HG02885 (cell line): ENCODE measurements around the gene ZCWPW2.

Experiments used
- ATAC-seq: cut with Tn5 transposase; IDR thresholded peaks from one replicate; pipeline ENCODE4 v1.9.1; 2021; ENCODE audit warnings: mild to moderate bottlenecking; ENCODE audit not compliant: unreplicated experiment, poor library complexity

Gene ZCWPW2, protein sequence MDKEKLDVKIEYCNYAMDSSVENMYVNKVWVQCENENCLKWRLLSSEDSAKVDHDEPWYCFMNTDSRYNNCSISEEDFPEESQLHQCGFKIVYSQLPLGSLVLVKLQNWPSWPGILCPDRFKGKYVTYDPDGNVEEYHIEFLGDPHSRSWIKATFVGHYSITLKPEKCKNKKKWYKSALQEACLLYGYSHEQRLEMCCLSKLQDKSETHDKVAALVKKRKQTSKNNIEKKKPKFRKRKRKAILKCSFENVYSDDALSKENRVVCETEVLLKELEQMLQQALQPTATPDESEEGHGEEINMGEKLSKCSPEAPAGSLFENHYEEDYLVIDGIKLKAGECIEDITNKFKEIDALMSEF

DNA sequence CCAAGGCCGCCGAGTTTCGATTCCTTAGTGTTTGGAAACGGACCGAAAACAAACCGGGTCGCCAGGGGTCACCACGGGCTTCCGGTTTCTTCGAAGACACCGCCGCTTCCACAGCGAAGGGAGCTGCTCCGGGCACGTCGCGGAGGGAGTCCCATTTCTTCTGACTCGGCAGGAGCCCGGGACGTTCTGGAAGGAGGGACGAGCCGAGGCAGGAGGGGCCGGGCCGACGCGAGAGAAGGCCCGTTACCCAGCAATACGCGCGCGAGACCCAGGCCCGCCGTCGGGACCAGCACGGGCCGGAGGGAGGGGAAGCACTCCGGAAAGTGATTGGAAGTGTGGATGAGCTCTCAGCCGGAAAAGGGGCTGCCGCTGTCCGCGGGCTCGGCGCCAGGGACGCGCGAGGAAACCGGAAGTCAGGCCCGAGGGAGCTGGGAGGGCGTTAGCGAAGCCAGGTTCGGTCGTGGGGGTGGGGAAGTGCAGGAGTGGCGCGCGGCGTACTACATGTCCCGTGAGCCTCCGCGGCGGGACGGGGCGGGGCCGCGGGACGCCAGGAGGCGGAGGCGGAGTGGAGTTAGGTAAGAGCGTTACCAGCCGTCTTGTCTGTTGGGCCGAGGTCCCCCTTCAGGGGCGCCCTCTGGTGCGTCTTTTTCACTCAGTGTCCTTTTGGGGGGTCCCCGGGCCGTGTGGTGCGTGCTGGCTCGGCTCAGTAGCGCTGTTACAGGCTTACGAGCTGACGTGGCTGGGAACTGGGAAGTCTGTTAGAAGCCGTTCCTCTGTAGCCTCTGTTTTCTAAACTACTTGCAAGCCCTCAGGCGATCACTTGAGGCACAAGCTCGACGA is at the start of gene ZCWPW2, which contains the start of gene AZI2:
Gene ZCWPW2 (plus strand): TSS at position 93 of the 840 bp plus-strand sequence. CDS start 64,348 bp downstream, outside the sequence.
Gene AZI2 (minus strand): TSS at position 196 of the 840 bp plus-strand sequence. CDS start 8,207 bp downstream, outside the sequence.
- peak; percentile 90 for ATAC-seq

DNA sequence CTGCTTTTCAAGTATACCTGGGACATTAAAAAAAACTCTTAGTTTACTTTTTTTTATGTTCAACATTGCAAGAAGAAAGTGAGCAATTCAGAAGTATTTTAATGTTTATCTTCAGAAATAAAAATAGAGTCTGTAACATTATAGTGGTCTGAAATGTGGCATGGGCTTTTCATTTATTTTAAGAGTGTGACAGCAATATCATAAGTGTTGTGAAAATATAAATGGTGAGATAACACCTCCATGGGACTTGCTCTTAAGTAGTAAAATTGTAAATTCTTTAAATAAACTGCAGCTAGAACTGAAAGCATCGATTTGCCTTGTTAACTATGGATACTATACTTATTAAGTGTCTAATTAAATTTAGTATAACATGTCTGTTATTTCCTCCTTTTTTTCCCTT is 48.8 kb upstream of the ZCWPW2 start:
- no peak for ATAC-seq

DNA sequence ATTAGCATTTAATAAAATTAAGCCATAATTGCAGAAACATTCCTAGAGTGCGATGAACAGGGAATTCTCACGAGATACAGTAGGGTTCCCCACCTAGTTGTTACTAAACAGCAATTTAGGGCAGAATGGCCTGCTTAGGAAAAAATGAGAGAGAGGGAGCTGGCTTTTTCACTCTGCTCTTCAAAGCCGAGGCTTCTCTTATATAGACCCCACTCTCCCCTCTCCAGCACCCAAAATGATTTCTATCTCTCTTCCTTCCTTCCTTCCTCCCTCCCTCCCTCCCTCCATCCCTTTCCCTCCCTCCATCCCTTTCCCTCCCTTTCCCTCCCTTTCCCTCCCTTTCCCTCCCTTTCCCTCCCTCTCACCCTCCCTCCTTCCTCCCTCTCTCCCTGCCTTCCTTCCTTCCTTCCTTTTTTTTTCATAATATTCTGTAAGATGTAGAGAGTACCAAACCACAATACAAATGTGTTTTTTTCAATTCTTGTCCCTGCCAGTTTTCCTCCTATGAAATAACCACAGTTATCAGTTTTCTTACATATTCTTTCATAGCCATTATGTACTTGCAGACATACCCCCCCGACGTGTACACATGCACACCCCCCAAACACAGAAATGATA is 48.1 kb upstream of the ZCWPW2 start:
- ATAC-seq: no peak

DNA sequence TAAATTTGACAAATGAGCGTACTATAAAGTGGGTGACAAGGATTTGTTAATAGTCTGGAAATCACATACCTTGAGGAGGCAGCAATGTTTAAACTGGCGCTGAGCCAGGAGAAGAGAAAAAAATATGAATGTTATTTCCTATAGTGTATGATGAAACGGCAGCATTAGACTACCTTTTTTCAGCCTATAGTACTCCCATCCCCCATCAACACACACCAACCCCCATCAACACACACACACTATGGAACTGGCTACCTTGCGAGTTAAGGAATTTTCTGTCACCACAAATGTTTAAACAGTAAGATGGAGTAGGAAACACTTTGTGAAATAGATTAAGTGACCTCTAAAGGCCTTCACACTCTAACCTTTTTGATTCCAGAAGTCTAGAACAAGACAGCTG is 46.8 kb upstream of the ZCWPW2 start:
- no peak for ATAC-seq

DNA sequence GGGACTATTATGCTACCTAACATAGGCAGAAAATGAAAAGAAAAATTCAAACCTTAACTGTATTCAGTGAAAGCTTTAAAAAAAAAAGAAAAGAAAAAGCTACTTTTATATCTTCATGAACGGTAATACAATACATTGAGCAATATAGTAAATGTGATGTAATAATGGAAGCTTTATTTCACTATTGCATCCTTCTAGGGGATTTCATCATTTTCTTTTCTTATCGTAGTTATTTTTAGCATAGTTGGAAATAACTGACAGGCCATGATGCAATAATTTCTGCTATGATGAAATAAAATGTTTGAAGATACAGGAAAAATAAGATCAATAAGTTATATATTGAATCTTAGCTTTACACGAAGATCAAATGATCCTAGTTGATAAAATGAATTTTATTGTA is 40.3 kb upstream of the ZCWPW2 start:
- ATAC-seq: no peak

DNA sequence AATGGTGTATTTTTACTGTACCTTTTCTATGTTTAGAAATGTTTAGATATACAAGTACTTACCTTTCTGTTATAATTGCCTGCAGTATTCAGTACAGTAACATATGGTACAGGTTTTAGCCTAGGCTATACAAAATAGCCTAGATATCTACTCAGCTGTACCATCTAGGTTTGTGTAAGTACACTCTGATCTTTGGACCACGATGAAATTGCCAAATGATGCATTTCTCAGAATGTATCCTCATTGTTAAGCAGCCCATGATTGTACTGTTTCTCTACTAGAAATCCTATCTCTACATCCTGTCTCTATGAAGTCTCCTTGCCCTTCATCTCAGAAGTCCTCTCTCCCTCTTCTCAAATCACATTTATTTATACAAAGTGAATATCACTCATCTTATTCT is 32.8 kb upstream of the ZCWPW2 start:
- ATAC-seq: no peak

DNA sequence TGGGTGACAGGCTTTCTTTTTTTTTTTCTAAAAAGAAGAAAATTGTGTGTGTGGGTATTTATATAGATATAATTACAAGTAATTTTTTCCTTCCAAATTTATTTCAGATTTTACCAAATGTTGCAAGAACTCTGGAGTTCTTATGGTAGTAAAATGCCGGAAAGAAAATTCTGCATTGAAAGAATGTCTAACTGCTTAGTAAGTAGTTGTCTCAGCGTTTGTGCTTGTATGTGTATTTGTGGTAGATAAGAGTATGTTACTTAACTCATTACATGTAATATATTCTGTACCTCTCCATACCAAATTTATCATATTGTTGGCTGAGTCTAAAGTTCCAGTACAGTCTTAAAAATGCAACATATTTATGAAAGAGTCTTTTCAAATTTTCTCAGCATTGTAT is 32.3 kb upstream of the ZCWPW2 start:
- ATAC-seq: no peak

DNA sequence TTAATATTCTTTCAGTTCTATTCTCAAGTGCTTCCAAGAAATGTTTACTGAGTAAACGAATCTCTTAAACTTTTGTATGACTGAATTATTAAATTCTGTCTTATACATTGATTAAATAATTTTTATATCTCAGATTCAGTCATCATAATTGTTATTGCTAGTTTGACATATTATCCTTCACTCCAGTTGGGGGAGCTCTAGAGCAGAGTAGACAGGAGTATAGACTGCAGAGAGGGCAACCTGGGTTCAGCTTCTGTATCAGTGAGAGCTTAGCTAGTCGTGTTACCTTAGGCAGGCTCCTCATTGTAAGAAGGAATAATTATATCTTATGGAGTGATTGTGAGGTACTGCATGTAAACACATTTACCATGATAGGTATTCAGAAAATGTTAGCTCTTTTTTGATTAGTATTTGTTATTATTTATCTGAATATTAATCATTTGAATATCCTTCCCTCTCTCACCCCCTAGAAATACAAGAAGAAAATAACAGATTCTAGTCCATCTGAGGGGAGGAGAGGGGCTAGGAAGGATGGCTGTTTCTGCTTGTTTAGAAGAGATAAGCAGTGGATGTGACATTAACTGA is 31.0 kb upstream of the ZCWPW2 start:
- ATAC-seq: peak; percentile 93

DNA sequence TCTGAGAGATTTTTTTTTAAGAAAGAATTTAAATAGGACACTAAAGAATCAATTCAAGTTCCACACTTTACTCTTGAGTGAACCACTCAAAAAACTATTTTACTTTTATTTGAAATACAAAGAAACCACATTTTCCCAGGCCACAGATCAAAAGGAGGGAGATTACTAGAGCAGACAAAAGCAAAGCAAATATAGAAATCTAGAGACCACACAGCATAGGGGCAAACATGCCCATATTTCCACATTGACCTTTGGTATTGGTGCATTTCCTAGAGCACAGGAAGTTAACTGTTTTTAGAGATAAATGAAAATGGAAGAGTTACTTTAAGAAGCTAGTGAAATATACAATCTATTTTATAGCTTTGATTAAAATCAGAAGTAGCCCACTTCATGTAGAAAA is 27.5 kb upstream of the ZCWPW2 start:
- no peak for ATAC-seq

DNA sequence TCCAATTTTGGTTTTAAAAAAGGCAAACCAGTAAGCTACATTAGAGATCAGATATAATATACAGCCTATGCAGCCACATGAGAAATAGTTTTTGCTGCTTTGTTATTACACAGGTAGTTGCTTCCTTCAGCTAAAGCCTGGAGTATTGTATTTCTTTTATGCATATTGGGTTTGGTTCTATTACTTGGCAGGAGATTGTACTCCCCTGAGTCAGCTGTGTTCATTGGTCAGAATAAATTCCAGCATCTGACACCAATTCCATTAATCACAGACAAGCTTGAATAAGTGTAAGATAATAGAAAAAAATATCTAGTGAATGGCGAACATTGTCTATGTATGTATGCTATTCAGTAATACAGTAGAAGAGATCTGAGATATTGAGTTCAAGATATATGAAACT is 26.1 kb upstream of the ZCWPW2 start:
- no peak for ATAC-seq

DNA sequence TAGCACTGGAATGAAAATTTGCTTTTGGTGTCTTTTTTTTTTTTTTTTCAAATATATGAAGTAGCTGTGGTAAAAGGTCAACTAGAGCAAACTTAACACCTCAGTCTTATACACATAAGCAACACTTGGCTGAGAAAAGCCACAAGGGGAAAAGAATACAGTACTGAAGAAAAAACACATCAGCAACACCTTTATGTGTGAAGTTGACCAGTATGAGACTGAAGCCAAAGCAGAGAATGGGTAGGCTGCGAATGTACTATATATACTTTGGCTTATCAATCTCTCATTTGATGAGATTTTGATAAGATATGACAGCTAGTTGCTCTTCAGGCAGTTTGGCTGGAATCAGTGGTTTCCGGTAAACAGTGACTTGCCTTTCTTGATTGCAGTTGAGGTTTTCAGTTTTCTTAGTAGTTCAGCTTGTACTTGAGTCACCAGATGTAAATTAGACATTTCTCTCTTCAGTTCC is 22.0 kb upstream of the ZCWPW2 start:
- ATAC-seq: peak; percentile 92

DNA sequence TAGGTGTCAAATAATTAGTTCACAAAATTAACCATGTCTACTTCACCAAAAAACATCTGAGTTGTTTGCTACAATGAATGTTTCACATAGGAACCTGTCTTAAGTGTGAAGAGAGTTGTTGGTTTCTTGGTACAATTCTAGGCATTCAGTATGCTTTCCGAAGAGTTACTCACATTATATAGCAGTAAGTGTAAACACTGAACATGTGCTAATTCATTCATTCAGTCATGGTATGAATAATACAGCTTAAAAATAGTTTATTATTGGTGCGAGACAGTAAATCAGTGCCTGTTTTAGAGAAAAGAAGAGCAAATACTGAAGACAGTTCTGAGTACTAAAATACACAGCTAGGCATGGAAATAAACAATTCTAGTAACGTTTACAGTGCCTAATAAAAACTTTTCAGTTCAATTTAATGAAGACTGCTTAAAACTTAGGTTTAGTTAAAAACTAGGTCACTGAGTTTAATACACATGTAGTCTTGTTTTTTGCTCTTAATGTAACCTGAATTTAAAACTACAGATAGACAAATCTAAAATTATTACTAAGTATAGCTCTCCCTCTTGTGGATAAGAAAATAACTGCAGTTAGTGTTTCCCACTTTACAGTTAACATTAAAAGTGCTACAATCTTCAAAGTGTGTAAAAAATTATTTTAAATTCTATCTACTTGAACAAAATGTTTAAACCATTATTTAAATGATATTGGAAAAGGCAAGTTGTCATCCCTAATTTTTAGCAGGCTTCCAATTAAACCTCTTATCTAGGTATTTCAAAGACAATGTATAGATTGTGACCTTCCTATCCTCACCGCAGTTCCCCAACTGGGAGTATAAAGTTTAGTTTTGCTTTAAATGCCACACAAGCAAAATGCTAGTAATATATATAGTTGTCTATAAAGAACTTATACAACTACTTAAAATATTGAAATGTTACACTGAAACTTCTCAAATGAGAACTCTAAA is 20.1 kb upstream of the ZCWPW2 start:
- peak; percentile 30 for ATAC-seq

DNA sequence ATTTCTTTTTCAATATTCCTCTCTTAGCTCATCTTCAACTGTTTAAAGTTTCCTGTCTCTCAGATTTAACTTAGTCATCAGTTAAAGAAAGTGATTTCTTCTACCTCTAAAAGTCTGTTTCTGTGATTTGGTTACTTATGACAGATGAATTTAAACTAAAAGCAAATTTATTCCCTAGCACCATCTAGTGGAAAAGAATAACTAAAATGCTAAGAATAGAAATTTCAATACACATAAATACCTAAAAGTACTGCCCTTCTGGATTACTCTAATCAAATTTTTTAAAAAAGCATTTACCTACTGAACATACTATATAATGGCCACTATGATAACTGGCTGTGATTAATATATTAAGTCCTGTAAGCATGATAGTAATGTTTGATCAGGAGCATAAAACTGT is 14.0 kb upstream of the ZCWPW2 start:
- ATAC-seq: no peak

DNA sequence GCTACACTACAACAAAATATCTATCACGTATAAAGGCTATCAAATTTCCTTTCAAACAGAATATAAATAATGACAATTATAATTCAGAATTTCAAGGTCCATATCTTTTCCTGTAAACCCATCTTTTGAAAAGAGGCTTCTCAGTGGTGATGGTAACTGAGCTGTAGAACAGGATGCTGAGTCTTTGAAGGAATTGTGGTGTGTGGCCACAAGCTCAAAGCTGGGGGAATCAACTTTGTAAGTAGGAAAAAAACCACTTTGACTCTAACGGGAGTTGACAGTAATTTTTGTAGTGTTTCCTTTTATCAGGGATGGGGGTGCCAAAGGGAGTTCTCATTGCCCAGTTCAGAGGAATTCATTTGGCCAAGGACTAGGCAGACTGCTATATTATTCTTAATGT is 13.3 kb upstream of the ZCWPW2 start:
- ATAC-seq: no peak

DNA sequence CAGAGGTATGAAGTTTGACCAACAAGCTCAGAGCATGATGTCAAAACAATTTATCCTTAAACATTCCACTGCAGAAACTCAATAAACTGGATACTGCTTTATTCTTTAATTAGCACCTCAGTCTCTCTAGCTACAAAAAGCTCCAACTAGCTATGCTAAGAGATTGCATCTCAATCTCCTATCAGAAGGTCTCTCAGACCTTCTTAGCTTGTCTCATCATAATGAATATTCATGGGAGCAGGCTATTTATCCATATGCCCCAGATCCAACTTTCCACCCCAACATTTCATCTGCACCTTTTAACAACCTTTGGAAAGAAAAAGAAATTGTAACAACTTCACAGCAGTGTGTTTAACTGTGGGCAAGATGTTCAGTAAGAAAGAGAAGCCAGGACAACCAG is 11.3 kb upstream of the ZCWPW2 start:
- no peak for ATAC-seq

DNA sequence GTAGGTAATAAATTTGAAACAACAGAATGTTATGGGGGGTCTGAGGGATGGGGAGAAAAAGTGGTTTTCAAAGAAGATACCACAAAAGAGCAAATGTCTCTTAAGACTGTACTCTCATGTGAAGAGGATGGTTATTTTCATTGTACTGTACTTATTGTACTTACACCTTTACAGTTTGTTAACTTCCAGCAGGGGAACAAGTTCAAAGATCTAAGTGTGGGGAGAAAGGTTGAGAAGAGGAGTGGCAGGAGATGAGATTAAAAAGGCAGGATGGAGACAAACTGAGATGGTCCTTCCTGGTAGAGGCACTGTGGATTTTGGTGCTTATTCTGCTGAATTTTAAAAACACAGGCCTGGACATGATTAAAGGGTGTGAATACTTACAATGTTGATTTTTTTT is 5.4 kb upstream of the ZCWPW2 start:
- no peak for ATAC-seq

DNA sequence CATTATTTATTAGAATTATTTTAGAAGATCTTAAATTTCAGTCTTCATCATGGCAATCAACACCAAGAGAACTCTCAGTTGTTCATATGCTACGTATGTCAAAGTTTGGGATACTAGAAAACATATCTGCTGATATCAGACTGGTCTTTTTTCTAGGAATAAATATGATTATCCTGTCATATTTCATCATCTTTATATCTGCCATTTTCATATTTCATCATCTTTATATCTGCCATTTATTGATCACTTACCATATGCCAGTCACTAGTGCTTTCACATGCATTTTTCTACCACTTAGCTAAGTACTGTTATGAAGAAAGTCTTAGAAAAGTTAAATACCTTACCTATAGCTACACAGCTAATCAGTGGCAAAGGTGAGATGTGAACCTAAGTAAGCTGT is 2.8 kb upstream of the ZCWPW2 start:
- no peak for ATAC-seq

DNA sequence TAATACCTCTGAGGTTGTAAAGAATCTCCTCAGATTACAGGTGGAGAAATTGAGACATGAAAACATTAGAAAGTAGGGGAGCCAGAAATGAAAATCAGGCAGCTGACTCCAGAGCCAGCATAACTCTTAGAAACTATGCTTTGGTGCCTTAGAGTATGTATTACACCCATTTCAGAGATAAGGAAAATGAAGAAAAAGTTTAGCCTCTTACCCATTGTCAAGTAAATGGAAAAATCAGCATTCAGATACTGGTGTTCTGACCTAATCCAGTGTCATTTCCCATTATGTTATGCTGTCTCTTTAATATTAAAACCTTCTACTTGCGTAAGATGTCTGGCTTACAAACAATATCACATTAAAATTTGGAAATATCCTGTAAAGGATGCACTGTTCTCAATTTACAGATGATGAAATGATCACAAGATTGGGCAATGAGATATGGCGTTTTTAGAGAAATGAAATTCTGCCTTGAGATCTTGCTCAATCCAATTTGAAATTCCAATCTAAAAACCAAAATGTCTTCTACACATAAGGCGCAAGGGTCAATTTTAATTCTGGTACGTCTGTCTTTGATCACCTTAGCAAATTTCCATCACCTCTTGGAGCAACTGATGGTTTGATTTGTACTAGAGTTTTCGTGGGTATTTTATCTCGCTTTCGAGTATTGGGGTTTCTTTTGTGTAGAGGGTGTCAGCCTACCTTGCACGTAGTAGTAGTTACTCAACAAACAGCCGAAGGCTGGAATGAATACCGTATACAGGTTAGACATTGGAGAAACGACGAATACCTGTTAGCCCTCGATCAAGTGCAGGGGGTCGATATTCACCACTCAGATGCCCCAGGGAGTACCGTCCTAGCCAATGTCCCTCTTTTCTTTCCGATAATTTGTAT is 902 bp upstream of the ZCWPW2 start:
- no peak for ATAC-seq

DNA sequence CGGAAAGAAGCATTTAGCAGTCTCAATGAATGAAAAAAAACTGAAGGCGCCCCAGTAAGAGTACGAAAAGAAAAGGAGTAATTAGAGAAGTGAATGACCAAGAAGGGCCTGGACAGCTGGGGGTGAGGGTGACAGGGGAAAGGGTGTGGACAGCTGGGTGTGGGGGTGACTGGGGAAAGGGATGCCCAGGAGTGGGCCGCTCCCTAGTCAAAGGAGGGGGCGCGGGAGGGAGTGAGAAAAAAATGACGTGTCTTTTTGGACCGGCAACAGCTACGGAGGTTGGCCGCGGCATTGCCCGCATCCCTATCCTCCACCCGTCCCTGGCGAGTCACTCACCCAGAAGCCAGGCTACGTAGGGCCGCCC is 274 bp upstream of the ZCWPW2 start:
- ATAC-seq: no peak
